HG03378 (cell line): ENCODE data around the gene PHF21B.
"Not testable (repeated sequence)": the region's sequence is repeated elsewhere in the genome, so short reads cannot be mapped to it uniquely, and the experiment has no call there.

Experiments
- ATAC-seq: cut with Tn5 transposase; IDR thresholded peaks from one replicate; pipeline ENCODE4 v1.9.1; 2021; ENCODE audit warnings: mild to moderate bottlenecking, moderate library complexity; ENCODE audit not compliant: unreplicated experiment

The PHF21B gene

DNA sequence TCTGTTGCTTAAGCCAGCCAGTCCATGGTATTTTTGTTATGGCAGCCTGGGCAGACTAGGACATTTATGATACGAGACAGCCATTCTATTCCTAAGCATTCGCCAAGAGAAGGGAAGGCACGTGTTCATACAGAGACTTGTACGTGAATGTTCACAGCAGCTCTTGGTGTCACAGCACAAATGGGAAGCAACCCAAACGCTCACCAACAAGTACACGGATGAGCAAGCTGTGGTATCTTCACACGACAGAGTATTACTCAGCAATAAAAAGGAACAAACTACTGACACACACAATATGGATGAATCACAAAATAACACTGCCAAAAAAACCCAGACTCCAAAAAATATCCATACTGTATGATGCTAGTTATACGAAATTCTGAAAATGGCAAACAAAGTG is 85.1 kb downstream of the PHF21B start:
- ATAC-seq, result no peak

DNA sequence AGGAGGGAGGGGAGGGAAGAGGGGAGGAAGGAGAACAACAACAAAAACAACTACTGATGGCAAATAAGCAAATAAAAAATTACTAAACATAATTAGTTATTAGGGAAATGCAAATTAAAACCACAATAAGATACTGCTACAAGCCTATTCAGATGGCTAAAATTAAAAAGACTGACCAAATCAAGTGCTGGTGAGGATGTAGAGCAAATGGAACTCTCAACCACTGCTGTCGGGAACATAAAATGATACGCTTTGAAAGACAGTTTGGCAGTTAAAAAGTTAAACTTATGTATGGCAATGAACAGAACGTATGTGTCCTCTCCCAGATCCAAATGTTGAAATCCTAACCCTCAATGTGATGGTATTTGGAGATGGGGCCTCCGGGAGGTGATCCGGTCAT is 85.7 kb downstream of the PHF21B start:
- ATAC-seq, result no peak

DNA sequence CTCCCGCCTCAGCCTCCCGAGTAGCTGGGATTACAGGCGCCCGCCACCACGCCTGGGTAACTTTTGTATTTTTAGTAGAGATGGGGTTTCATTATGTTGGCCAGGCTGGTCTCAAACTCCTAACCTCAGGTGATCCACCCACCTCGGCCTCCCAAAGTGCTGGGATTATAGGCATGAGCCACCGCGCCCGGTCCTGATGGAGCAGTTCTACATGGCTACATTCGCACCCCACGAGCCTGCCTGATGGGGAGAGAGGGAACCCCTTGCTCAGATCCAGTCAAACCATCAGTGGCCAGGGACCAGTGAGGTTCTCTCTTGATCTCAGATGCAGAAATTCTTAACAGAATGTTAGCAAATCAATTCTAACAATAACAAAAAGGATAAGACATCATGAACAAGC is 88.0 kb downstream of the PHF21B start:
- ATAC-seq, result not testable (repeated sequence)

DNA sequence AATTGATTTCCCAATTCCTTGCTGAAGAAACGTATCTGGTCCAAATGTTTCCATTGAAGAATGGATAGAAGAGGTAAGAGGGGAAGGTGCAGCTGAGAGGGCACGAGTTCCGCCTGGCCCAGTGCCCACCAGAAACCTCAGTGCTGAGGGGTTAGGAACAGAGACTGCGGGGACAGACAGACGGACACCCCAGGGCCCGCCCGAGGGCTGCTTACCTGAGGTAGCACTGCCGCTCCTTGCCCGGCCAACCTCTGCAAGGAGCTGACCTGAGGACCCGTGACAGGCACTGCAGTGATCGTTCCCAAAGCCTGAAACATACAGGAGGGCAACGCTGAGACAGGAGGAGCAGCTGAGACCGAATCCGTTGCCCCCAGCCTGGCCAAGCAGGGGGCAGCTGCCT is 89.6 kb downstream of the PHF21B start:
- no peak for ATAC-seq

DNA sequence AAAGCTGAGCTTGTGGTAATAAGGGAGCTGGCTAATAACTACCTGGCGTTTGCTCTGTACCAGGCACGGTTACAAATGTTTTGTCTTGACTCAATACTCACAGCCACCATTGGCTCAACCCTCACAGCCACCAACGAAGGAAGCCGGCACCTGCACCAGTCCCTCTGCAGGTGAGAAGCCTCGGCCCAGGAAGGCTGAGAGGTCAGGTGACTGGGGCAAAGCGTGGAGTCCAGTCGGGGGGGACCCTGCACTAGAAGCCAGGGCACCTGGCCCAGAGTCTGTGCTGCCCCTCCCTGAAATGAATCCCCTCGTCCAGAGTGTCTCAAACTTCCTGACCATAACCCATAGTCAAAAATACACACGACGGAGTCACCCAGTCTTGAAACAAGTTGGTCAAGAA is 90.1 kb downstream of the PHF21B start:
- no peak for ATAC-seq

DNA sequence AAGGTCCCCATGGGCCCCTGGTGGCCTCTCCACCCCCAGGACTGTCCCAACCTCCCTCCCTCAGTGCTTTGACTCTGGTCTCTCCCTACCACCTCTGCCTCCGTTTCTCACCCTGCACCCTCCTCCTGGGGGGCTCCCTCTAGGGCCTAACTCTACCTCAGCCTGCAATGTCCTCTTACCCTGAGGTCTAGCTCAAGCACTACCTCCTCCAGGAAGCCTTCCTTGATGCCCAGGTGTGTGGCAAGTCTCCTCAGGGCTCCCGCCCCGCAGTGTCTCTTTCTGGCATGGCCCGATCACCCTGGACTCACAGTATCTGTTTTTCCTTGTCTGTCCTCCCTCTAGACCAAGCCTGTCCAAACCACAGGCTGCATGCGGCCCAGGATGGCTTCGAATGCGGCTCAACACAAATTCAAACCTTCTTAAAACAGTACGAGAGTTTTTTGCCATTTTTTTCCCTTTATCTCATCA is 90.8 kb downstream of the PHF21B start:
- ATAC-seq, result no peak

DNA sequence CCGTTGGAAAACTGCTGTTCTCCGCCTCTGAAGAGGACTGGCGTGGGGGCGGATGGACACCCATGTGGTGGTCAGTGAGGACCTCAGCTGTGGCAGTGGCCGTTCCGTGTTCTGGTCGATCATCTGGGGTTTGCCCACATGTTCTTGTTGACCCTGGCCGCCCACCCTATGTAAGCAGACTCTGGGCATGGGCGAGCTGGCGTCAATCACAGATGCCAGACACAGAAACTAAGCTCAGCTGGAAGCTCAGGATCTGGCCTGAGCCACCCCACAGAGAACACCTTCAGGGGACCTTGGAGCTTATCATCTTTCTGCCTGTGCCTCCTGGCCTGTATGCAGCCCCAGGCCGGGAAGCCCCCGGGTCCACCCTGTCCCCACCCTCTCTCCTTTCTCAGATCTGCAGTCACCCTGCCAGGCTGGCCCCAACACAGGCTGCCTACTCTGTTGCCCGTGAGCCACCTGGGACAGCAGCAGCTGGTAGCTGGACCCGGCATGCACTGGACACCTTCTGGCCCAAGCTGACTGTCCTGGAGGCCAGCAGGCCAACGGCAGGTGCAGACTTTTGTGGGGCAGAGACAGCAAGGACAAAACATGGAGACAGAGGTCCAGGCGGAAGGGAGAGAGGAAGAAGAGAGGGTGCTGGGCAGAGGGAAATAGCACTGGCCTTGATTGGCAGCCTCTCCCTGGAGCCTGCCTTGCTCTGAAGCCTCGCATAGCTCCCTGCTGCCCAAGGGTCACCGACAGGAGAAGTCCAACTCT is 91.5 kb downstream of the PHF21B start:
- no peak for ATAC-seq

DNA sequence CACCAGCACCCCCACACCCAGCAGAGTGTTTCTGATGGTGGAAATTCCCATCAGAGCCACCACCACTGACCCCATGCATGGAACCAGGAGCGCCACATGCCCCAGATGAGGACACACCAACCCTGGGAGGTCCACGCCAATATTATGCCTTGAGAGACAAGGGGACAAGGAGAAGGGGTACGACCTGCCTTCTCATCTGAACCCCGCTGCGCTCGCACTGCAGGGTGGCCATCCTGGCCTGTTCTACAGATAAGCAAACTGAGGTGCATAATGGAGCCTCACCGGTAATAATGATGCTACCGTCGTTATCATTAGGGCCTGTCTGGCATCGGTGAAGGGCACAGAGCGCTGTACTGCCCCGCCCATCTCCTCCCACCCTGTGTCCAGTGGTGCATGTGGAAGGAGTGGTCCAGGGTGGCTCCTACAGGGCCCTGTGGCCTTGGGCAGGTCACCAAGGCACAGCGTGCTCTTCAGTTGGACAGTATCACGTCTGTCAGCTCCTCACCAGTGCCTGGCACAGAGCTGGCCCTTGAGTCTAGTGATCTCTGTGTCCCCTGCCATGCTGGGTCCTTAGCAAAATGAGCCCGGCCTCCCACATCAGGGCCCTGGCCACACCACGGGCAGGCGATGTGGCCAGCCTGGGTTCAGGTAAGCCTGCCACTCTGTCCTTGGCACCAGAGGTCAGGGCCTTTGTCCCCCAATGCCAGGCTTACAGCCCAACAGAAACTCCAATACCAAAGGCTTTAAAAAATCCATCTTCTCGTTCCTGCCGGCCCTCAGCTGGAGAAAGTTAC is 92.2 kb downstream of the PHF21B start:
- no peak for ATAC-seq

DNA sequence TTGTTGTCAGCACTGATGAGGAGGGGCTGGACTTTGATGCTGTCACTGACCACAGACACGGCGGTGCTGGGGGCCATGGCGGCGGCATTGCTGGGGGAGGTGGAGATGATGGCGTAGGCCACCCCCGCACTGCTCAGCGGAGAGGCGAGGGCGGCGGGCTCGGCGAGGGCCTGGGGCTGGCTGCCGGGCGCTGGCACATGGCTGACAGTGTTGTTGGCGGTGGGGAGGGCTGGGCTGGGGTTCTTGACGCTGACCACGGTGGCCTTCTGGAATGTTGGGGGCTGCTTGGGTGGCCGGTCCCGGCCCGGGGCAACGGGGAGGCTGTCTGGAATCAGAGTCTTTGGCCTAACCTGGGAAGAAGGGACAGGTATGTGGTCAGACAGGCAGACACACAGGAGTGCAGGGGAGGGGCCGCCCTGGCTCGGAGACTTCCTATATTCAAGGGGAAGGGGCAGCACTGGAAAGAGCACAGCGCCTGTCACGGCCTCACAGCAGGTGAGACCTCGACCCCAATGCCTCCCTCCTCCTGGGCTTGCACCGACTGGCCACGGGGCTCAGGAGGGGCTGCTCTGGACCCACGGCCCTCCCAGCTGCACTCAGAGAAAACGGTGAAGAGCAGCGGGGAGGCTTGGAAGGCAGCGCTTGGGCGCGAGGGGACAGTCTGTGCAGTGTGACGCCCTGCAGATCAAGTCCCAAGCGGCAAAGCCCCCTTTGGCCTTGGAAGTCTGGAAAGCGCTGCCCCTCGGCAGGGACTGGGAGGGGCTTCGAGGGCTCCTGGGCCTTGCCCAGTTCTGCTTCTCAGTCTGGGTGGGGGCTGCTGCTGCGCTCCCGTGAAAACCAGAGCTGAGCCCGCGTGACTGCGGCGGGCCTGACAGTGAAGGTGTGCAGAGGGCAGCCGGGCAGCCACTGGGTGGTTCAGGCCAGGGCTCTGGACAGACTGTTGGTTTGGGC is 93.2 kb downstream of the PHF21B start:
- ATAC-seq, result no peak

DNA sequence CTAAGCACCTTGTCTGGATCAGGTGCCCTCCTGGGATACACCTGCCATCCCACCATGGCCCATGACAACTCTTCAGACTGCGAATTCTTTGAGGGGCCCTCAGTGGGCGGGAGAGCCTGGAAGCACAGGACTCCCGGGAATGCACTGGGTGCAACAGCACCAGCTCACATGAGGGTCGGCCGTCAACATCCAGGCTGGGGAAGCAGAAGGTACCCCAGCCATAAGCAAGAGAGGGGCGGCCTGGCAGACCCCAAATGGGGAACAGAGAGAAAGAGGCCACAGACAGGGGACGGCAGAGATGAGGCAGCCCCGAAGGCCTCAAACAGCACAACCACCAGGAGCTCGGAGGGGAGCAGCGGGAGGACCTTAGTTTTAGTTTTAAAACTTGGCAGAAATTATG is 94.4 kb downstream of the PHF21B start:
- ATAC-seq, result no peak

DNA sequence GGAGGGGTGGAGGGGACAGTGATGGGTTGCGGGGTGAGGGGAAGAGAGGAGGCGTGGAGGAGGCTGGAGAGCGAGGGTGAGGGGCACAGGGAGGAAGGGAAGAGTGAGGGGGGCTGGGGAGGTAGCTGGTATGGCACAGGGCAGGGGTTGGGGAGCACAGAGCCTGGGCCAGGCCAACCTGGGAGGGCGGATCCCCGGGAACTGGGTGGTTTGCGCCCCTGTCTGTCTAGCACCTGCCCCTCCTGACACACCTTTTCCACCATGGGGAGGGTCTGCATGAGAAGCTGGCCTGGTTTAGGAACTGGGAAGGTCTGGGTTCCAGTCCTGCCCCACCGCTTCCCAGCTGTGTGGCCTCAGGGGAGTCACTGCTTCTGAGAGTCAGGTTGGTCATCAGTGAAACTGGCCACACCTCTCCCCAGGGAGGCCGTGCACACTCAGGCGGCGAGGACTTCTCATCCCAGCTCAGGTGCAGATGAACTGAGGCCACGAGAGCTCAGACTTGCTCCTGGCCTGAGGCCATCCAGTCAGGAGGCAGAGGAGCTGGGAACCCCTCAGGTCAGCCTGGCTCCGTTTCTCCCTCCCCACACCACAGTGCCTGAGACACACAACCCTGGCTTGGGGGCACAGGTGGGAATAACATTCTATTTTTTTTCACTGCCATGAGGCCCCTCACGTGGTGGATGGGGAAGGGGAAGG is 95.6 kb downstream of the PHF21B start:
- no peak for ATAC-seq

DNA sequence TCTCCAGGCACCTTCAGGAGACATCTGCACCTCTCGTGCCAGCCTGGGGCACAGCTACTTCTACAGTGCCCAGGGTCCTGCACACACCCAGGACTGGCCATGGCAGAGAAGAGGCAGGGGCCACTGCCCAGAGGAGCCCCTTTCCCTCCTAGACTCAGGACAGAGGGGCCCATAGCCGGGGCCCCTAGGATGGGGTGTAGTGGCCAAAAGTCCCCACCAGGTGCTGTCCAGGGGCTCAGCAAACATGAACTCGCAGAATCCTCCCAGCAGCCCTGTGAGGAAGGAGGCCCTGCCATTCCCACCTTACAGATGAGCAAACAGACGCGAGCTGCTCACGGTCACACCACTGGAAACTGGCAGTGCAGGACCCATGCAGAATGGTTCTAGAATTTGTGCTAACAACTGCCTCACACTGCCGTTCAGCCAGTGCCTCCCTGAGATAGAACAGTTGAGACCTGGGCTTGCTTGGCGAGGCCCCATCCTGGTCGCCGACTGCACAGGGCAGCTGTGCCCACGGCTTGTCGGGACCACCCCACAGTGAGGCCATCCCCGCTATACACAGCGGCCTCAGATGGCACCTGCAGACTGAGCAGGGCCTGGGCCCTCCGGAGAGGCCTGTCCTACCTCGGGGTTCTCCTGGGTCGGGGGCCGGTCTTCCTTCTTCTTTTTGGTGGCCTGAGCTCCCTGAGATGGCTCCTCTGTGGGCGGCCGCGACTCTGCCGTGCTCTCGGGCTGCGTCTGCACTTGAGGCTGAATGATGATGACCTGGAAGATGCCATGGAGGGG is 96.4 kb downstream of the PHF21B start:
- no peak for ATAC-seq

DNA sequence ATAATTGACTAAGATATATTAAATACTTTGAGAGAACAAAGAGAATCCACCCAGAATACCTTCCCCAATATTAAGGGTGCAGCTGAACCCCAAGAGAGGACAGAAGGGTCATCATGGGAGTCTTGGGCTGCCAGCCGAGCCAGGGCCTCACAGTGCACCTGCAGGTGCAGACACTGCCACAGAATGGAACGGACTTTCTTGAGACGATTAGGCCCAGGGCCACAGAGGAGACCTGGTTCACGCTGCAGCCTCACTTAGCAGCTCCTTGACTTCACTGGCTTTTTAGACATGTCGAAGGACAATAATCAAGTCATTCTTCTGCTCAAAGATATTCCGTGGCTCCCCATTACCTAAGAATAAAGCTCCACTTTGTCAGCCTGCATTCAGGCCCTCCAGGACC is 100.6 kb downstream of the PHF21B start:
- ATAC-seq, result no peak

DNA sequence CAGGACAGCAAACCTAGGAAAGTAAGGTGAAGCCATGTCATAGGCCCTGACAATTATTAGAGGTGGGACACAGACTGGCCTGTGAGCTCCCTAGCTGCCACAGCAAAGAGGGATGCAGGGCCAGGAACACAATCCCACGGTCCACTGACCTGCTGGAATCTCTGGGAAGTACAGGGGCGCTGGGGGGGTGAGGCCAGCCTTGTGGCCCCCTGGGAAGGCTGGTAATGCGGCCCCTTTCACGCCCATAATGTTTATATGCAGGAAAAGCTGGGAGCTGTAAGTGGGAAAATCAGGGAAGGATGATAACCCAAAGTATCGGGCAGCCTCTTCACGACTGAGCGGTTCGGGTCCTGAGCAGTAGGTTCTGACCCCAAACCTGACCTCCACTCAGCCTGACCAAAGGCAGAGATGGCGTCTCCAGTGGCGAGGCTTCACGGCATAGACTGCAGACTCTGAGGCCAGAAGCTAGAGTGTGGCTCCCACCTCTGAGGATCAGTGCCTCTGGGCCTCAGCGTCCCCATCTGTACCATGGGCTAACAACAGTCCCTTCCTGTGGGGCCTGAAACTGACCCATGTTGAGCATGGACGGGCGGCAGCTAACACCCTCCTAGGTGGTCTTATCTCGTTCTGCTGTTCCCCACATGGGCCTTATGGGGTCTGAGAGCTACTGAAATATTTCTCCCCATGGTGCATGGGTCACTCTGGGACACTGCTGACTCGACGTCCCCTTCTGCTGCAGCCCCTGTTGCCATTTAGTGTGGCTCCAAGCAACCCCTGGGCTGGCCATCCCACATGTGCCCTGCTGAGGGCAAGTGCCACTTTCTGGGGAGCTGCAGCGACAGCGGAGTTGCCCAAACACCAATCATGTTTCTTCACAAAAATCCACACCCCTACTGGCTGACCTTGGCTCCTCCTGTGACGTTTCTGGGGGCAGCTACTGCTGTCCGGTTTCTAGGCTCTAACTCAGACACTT is 101.8 kb downstream of the PHF21B start:
- no peak for ATAC-seq

DNA sequence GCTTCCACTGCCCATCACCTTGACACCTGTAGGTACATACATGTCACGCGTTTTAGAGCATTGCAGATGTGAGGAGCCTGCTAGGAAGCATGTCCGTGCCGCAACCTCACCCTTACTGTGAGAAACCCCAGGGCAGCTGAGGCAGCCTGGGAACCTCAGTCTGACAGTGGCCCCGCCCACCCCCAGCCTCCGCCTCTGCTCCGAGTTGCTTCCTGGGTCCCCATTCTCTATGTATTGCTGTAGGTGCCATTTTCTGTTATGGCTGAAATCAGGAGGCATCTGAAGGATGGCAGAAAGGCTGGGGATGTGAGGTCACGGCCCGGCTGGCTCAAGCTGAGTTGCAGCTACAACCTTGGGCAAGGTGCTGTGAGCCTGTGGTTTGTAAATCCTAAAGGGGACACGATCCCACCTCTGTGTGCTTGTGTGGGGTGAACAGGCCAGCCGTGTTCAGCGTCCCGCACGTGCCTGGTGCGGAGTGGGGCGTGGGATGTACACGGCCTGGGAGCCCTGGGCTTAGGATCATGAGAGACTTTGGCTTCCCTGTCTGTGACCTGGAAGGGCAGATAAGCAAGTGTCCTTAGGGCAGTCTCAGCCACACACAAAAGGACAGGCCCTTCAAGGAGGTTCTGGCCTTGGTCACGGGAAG is 102.7 kb downstream of the PHF21B start:
- no peak for ATAC-seq

DNA sequence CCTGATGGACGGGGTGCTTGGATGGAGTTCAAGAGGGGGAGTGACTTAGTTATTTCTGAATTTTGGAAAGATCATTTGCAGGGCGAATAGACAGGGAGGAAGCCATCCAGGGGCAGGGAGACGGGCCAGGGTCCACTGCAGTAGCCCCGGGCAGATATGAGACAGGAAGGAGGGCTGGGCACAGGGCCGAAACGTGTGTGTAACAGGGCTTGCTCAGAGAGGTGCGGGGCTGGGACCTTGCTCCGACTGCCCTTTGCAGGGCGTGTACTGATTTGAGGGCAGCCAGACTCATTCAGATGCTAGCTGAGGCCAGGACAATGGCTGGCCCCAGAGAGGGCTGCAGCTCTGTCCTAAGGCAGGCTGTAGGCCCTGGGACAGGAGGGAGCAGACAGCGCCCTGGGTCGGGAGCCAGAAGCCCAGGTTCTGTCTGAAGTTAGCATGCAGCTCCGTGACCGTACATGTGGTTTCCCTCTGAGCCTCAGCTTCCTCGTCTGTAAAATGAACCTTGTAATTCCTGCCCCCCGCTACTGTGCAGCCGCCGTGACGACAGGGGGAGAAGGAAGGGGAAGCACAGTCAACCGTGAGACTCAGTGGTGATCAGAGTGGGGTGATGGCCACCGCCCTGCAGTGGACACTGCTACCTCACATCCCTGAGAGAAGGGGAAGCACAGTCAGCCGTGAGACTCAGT is 103.4 kb downstream of the PHF21B start:
- ATAC-seq, result no peak

DNA sequence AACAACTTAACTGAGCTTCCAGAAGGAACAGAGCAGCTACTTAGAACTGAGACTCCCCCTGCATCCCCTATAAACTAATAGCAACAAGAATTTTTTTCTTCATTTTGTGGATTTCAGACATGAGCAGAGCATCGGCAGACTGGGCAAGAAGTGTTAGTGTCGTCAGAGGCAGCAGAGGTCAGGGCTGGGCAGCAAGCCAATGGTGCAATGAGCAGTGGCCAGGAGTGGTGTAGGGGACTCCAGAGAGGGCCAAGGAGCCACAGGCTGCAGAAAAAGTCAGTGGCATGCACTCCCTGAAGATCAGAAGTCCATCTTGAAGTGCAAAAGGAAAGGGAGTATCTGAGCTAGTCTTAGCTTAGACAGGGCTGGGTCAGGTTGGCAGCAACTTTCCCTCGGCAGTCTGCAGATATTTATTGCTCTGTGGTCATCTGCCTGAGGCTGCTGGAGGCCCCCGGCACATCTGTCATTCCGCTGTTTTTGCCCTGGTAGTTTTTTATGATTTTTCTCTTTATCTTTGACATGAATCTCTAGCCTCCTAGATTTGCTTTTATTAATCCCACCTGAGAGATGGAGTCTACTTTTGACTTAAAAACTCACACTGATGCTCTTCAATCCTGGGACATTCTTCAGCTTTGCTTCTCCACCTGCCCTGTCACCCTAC is 105.2 kb downstream of the PHF21B start:
- not testable (repeated sequence) for ATAC-seq
